Suprapubic skin (tissue), 4 donors: ENCODE data around the gene B3GNT7.

Experiments
- CTCF ChIP-seq, 2 donors: fragments of 200-600 bp in 1 of 2; fragments of 450-650 bp in 1 of 2; sonication (generic) in 1 of 2; IDR thresholded peaks; one replicate each; pipeline ENCODE4 v1.5.1; 2016 to 2019; ENCODE audit warnings: antibody characterized with exemption in 2 of 2, mild to moderate bottlenecking in 1 of 2, moderate library complexity in 1 of 2
- EP300 ChIP-seq: sonication (generic); formaldehyde crosslinking; IDR thresholded peaks from one replicate; pipeline ENCODE4 v1.6.1; 2017; ENCODE audit warnings: antibody characterized with exemption
- POLR2AphosphoS5 ChIP-seq, 3 donors: sonication (generic); formaldehyde crosslinking; IDR thresholded peaks; one replicate each; pipeline ENCODE4 v1.6.1; 2017; ENCODE audit warnings: antibody characterized with exemption in 3 of 3

DNA sequence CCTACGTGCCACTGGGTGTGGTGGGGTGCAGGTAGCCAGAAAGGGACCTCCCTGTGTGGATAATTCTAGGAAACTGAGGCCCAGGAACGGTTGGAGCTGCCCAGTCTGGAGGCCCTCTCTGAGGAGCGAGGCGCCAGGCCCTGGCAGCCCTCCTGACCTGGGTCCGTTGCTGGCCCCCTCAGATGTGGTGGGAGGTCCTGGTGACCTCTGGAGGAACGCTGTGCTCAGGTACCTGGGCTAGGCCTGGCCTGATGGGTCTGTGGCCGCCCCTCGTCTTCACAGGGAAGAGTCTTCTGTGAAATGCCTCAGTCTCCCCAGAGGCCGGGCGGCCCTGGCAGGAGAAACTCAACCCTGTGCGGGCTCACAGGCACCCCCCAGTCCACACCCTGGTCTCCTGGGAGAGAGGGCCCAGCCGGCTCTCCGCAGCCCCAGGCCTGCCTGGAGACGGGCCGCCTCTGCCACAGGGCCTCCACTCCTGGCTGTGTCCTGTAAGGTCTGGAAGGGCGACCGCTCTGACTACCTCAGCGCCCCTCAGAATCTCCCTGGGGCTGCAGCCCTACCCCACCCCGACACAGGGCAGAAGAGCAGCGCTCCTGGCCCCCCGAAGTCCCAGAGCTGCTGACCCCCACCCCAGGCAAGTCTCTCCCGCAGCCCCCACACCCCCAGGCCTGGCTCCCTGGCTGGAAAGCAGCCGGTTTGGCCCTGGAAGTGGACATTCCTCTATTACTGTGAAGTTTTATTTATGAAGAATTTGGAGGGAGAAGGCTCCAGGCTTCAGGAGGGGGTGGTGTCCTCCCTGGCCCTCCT lies 3.7 kb downstream of the B3GNT7 start:
- TF ChIP-seq CTCF (IDR thresholded peaks at IDR 0.05) (no peak), EP300 (no peak), POLR2AphosphoS5 (IDR thresholded peaks at IDR 0.05) (no peak)
